Activated naive CD4-positive, alpha-beta T cell treated with anti-CD3 and anti-CD28 coated beads, Interleukin-2, amount 50 U/mL, for 16 hours (primary cell): ENCODE results near the gene ZNF831.
A peak's percentile ranks its signal among the peaks of the same experiment; 100 is the strongest.

Experiments used
- DNase-seq: peaks from one replicate; pipeline ENCODE4 v3.0.0-alpha.2; 2020

The ZNF831 gene

GRCh38 chr20:59163631-59164530, at the start of gene ZNF831:
Gene ZNF831, plus strand, starts transcription at chr20:59163821. Its CDS starts 27,199 bp downstream, at chr20:59191020.
- no peak for DNase-seq

GRCh38 chr20:59117526-59117925, 46.1 kb upstream of the ZNF831 start:
- no peak for DNase-seq

GRCh38 chr20:59118855-59119254, 44.8 kb upstream of the ZNF831 start:
- DNase-seq, result no peak

- no peak for DNase-seq
These were observed 43.1 kb upstream of the ZNF831 start for GRCh38 chr20:59120491-59120890.

- no peak for DNase-seq
These were observed 42.7 kb upstream of the ZNF831 start for GRCh38 chr20:59120919-59121318.

GRCh38 chr20:59121714-59122565, 41.7 kb upstream of the ZNF831 start:
- no peak for DNase-seq

- DNase-seq, result no peak
These were observed 41.1 kb upstream of the ZNF831 start for GRCh38 chr20:59122566-59122919.

- peak; percentile 48 for DNase-seq
These were observed 40.5 kb upstream of the ZNF831 start for GRCh38 chr20:59123011-59123677.

- DNase-seq, result no peak
These were observed 39.9 kb upstream of the ZNF831 start for GRCh38 chr20:59123678-59124255.

- no peak for DNase-seq
These were observed 39.2 kb upstream of the ZNF831 start for GRCh38 chr20:59124296-59125029.

- DNase-seq, result no peak
These were observed 38.3 kb upstream of the ZNF831 start for GRCh38 chr20:59125332-59125731.

- no peak for DNase-seq
These were observed 37.8 kb upstream of the ZNF831 start for GRCh38 chr20:59125836-59126235.

- DNase-seq, result no peak
These were observed 35.8 kb upstream of the ZNF831 start for GRCh38 chr20:59127839-59128238.

- no peak for DNase-seq
These were observed 31.9 kb upstream of the ZNF831 start for GRCh38 chr20:59131551-59132285.

- DNase-seq, result no peak
These were observed 29.4 kb upstream of the ZNF831 start for GRCh38 chr20:59134182-59134581.

- no peak for DNase-seq
These were observed 28.5 kb upstream of the ZNF831 start for GRCh38 chr20:59135093-59135492.

- no peak for DNase-seq
These were observed 27.6 kb upstream of the ZNF831 start for GRCh38 chr20:59136027-59136426.

GRCh38 chr20:59137532-59137931, 26.1 kb upstream of the ZNF831 start:
- DNase-seq, result no peak

- DNase-seq, result no peak
These were observed 25.4 kb upstream of the ZNF831 start for GRCh38 chr20:59138114-59138748.

- no peak for DNase-seq
These were observed 23.6 kb upstream of the ZNF831 start for GRCh38 chr20:59139998-59140397.
